Measurements from ENCODE around the gene KIF14.
"Not testable (repeated sequence)": the region's sequence is repeated elsewhere in the genome, so short reads cannot be mapped to it uniquely, and the experiment has no call there.

The KIF14 gene

DNA sequence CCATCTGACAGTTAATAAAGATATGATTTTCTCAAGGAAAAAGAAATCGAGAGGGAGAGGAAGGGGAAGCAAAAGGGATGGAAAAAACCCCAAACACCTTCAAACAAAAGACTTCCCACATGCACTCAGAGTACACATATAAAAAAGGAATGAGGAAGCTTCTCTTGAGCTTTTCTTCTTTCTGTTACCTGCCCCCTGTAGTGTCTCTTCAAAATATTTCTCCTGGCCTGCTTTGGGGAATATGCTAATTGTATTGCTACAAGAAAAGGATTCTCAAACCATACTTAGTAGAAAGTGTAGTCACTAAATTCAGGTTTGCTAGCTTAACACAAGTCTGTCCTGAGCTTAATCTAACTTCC is 58.7 kb downstream of the KIF14 start:
- H3K27ac ChIP-seq, result no peak overlapping the region
- TF ChIP-seq, protein P1, sequence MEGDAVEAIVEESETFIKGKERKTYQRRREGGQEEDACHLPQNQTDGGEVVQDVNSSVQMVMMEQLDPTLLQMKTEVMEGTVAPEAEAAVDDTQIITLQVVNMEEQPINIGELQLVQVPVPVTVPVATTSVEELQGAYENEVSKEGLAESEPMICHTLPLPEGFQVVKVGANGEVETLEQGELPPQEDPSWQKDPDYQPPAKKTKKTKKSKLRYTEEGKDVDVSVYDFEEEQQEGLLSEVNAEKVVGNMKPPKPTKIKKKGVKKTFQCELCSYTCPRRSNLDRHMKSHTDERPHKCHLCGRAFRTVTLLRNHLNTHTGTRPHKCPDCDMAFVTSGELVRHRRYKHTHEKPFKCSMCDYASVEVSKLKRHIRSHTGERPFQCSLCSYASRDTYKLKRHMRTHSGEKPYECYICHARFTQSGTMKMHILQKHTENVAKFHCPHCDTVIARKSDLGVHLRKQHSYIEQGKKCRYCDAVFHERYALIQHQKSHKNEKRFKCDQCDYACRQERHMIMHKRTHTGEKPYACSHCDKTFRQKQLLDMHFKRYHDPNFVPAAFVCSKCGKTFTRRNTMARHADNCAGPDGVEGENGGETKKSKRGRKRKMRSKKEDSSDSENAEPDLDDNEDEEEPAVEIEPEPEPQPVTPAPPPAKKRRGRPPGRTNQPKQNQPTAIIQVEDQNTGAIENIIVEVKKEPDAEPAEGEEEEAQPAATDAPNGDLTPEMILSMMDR (conservative IDR thresholded peaks at IDR 0.05), result no peak

DNA sequence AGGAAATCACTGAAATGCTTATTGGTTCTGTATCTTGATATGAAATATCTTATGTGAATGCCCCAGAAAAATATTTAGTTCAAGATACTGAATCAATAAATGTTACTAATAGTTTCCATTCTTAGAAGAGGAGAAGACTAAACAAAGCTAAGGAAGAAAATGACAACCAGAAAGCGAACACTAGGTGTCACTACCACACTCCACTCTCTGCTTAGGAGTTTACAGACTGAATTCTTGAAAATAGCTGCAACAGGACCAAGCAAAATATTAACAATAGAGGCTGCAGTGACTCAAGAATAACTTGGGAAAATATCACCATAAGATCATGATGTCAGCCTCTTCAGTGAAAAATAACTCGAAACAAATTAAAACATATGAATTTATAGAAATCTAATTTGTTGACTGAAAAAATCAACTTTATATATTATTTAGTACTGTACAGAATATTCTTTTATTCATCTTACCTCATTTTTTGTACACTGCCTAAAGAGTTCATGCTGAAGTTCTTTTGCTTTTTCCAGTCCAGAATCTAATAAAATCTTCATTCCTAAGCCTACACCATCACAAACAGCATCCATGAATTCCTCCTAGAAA is 61.6 kb downstream of the KIF14 start:
- TF ChIP-seq, protein P1 (conservative IDR thresholded peaks at IDR 0.05), result peak; percentile 87
- no peak overlapping the region for H3K27ac ChIP-seq

DNA sequence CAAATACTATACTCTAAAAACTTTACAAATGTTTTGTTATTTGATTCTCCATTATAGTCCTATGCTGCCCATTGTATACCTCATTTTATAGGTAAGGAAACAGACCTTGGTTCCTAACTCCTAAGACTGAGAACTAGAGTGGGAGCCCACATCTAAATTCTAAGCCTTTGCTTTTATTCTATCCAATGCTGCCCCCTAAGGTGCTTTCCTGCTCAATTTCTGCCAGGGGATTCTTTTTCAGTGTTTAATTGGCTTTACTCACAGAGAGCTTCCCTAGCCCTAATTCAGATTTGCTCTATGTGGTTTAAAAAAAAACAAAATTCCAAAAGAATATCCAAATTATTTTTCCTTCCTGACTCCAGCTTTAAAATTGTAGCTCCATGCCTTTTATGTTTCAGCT is 64.5 kb downstream of the KIF14 start:
- H3K27ac ChIP-seq, result no peak overlapping the region
- TF ChIP-seq, protein P1 (conservative IDR thresholded peaks at IDR 0.05), result no peak

DNA sequence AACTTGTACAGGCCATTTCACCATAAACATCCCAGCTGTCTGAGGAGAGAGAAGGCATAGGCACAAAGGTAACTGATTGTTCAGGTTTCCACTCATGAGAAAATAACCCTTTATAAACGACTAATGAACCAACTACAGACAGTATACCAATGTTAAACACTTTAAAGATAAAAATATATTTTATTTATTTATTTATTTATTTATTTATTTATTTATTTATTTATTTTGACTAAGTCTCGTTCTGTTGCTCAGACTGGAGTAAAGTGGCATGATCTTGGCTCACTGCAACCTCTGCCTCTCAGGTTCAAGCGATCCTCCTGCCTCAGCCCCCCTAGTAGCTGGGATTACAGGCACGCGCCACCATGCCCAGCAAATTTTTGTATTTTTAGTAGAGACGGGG is 67.8 kb downstream of the KIF14 start:
- H3K27ac ChIP-seq, result not testable (repeated sequence)

- H3K27ac ChIP-seq, result no peak overlapping the region
- TF ChIP-seq, protein P1 (conservative IDR thresholded peaks at IDR 0.05), result no peak
Observed at GRCh38 chr1:200550367-200550766, 70.2 kb downstream of the KIF14 start.

GRCh38 chr1:200547386-200547785 is 73.2 kb downstream of the KIF14 start:
- TF ChIP-seq, protein P1 (conservative IDR thresholded peaks at IDR 0.05), result no peak

DNA sequence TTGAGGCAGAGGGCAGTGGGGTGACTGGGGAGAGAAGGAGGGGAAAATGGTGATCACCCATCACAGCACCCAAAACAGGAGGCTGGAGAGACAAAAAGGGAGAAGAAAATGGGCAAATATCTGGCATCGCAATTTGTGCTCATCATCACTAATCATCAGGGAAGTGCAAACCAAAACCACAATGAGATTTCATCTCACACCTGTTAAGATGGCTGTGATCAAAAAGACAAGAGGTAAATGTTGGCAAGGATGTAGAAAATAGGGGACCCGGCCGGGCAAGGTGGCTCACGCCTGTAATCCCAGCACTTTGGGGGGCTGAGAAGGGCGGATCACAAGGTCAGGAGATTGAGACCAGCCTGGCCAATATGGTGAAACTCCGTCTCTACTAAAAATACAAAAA is 74.0 kb downstream of the KIF14 start:
- no peak overlapping the region for H3K27ac ChIP-seq
- TF ChIP-seq, protein P1 (conservative IDR thresholded peaks at IDR 0.05), result no peak

More at GRCh38 chr1:200547386-200547785, 73.2 kb downstream of the KIF14 start:
- H3K27ac ChIP-seq, result no peak overlapping the region

- no peak overlapping the region for H3K27ac ChIP-seq
- TF ChIP-seq, protein P1 (conservative IDR thresholded peaks at IDR 0.05), result no peak
Observed at GRCh38 chr1:200542162-200542561, 78.4 kb downstream of the KIF14 start.

All from VCaP (cell line).